DLD1 (cell line): ENCODE data around the gene PRKAR1B.

Experiments
- in situ Hi-C: cut with HindIII; loops from 2 replicates; pipeline ENCODE4 v1.10.0; 2017; ENCODE audit warnings: low sequenced_read_pairs

PRKAR1B gene

DNA sequence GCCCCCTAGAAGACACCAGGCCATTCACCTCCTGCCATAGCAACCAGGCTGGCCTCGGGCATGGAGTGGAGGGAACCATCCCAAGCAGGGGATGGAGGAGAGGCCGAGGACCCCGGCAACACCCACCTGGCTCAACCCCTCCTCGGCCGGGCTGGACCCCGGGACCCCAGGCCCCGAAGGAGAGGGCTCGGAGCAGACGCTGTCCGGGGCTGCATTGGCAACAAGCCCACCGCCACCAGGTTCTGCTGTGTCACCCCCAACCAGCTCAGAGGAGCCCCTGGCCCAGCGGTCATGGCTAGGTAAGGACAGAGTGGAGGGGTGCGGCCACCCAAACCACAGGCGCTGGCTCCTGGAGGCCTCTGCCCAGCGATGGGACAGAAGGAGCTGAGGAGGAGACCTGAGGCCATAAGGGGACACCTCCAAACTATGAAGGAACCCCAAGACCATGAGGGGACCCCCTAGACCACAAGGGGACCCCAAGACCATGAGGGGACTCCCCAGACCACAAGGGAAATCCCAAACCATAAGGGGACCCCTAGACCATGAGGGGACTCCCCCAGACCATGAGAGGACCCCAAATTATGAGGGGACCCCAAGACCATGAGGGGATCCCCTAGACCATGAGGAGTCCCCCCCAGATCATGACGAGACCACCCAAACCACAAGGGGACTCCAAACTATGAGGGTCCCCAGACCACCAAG, 132.7 kb downstream of the PRKAR1B start:
- in situ Hi-C loops, result no loop called here

- in situ Hi-C loops, result no loop called here
These were observed 133.6 kb downstream of the PRKAR1B start for GRCh38 chr7:593324-594115.

DNA sequence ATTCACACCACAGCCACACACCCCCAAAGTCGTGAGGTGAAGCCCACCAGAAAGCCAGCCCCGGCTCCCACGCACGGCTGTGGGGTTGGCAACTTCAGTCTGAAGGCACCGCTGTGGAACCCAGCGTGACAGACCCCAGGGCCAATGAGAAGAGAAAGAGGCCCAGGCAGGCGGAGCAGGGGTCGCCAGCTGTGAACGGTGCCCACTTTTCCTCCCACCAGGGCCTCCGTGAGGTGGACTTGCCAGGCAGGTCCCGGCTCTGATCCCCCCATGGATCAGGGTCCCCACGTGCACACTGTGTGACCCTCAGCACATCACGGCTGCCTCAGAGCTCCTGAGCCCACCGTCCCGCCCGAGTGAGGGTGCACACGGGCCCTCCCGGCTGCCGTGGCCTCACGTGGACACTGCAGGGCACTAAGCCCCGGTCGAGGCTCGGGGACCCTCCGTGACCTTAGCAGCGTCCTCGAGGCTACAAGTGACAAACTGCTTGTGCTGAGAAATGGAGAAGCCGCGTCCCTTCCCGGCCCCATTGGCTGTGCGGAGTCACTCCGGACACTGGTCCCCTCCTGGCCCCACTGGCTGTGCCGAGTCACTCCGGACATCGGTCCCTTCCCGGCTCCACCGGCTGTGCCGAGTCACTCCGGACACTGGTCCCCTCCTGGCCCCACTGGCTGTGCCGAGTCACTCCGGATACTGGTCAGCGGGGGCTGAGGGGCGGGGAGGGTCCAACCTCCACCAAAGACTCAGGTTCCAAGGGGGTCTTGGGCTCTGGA, 135.0 kb downstream of the PRKAR1B start:
- in situ Hi-C loops, result no loop called here

DNA sequence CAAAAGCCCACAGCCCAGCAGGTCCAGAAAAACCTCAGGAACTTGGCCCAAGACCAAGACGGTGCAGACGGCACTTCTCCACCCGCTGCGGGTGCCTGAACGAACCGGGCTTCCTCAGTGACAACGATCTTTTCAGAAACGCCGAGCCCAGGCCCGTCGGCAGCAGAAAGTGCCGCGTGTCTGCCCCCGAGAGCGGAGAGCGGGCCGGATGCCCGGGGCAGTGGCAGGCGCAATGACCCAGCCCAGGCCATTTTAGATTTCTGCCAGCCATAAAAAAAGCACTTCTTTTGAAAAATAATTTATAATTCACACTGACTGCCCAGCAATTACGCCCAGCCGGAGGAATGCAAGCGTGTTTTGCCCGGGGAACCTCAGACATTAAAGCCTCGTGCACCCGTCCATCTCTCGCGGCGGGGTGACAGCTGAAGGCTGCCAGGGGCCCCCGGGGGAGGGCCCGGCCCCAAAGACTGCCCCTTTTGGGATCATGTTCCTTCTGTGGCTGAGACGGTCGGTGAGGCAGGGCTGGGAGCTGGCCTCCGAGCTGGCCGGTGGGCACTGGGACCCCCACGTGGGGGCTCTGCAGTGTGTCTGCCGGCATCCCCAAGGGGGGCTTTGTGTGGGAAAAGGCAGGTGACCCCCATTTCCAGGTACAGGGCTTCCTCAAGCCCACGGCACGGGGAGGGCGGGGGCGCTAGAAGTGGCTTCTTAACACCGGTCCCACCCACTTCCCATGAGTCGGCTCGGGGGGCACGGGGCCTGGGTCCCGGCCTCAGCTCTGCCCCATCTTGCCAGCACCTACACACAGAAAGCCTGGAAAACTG, 136.1 kb downstream of the PRKAR1B start:
- in situ Hi-C loops, result no loop called here

- in situ Hi-C loops, result no loop called here
These were observed 137.1 kb downstream of the PRKAR1B start for GRCh38 chr7:589781-590575.

- in situ Hi-C loops, result no loop called here
These were observed 139.3 kb downstream of the PRKAR1B start for GRCh38 chr7:587767-588166.

GRCh38 chr7:586494-586893, 140.6 kb downstream of the PRKAR1B start:
- in situ Hi-C loops, result no loop called here

DNA sequence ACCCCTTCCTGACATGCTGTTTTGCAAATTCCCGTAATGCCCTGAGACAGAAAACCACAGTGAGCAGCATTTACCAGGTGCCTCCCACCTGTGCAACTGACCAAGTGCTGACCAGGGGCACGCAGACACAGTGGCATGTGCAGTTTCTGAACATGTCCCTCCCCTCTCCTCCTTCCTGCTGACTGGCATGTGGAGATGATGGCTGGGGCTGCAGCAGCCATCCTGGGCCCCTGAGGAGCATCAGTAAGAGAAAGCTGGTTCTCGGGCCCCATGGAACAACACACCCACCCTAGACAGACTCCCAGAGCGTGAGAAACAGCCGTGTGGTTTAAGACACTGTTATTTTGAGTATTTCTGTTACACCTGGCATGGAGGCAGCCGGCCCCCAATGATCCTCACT, 141.2 kb downstream of the PRKAR1B start:
- in situ Hi-C loops, result no loop called here

GRCh38 chr7:585229-585711, 141.8 kb downstream of the PRKAR1B start:
- in situ Hi-C loops, result no loop called here

- in situ Hi-C loops, result no loop called here
These were observed 142.3 kb downstream of the PRKAR1B start for GRCh38 chr7:584820-585219.

GRCh38 chr7:584122-584465, 143.0 kb downstream of the PRKAR1B start:
- in situ Hi-C loops, result no loop called here

DNA sequence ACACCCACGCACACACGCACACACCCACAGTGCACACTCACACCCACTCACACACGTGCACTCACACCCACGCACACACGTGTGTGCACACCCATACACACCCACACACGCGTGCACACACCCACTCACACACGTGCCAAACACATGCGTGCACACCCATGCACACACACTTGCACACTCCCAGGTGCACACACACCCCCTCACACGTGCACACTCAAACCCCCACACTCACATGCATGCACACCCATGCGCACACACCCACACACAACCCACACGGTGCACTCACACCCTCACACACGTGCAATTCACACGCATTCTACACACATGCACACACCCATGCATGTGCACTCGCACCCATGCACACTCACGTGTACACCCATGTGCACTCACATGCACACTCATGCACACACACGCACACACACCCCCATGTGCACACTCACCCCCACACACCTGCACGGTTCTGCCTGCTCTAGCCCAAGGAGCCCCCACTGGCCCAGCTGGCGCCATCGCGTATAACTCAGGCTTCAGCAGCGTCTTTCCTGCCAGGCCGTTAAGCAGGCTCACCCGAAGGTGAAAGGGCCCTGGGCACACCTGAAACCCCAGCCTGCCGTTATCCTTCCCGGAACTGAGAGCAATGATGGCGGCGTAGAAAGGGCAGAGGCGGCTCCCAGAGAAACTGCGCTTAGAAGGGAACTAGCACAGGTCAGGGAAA, 143.5 kb downstream of the PRKAR1B start:
- in situ Hi-C loops, result no loop called here

DNA sequence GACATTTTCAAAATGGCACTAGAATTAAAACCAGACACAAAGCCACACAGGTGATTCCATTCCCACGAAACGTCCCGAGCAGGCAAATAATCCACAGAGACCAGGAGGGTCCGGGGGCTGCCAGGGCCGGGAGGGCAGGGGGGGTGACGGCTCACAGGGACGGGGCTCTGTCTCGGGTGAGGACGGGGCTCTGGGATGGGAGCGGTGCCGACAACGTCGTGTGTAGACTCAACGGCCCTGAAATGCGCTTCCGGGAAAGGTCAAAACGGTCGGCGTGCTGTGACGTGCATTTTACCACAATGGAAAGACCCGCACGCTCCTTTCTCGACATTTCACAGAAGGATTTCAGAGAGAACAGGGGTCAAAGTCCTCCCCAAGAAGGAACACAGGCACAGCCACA, 144.2 kb downstream of the PRKAR1B start:
- in situ Hi-C loops, result no loop called here

DNA sequence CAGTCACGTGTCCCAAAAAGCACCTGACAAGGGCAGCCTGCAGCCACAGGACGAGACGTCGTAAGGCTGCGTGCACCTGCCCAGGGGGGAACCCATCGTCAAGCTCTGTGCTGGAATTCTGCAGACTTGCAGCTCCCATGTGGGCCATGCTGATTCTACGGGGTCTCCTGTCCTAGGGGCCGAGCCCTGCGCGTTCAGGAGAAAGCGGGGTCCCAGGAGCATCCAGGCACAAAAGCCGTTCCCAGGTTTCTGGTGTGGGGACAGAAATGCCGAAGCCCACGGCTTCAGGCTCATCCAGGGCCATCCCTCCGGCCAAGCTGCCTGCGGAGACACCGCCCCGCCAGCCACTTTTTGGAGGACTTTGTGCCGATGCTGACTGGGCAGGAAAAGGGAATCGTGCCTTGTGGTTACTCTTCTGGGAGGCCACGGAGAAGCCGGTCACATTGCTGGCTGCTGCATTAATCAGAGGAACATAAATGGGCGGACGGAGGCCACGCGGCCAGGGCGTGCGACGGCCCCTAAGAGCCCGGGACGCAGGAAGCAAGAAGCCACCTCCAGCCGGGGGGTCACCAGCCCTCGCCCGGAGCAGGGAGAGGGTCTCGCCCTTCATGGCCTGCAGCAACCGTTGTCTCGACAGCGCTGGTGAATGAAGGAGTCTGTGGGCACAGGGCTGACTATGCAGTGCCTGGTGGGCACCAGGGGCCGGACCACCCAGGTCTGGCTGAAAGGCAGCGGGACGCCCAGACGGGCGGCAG, 144.8 kb downstream of the PRKAR1B start:
- in situ Hi-C loops, result no loop called here

DNA sequence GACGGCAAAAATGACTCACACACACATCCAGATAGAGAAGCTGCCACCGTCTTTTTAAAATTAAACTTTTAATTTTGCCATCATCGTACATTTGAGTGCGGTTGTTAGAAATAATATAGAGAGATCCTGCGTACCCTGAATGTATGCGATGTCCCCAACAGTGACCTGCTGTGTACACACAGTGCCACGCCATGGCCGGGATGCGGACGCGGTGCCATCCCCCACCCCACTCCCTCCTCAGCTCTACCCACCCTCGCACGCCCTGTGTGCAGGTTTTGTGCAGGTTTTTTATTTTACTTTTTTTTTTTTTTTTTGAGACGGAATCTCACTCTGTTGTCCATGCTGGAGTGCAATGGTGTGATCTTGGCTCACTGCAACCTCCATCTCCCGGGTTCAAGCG, 148.7 kb downstream of the PRKAR1B start:
- in situ Hi-C loops, result no loop called here

GRCh38 chr7:577741-578370, 149.2 kb downstream of the PRKAR1B start:
- in situ Hi-C loops, result no loop called here

GRCh38 chr7:577278-577665, 149.8 kb downstream of the PRKAR1B start:
- in situ Hi-C loops, result no loop called here
